ENCODE results near the gene SMNDC1. TPM values are rescaled to one million over a fixed set of nuclear protein-coding genes. Genes with fewer than 3 reads are reported as not detected.
A peak's percentile ranks its signal among the peaks of the same experiment; 100 is the strongest.
"Not testable (repeated sequence)": the region's sequence is repeated elsewhere in the genome, so short reads cannot be mapped to it uniquely, and the experiment has no call there.

The SMNDC1 gene
- 8.8 TPM for total RNA-seq

DNA sequence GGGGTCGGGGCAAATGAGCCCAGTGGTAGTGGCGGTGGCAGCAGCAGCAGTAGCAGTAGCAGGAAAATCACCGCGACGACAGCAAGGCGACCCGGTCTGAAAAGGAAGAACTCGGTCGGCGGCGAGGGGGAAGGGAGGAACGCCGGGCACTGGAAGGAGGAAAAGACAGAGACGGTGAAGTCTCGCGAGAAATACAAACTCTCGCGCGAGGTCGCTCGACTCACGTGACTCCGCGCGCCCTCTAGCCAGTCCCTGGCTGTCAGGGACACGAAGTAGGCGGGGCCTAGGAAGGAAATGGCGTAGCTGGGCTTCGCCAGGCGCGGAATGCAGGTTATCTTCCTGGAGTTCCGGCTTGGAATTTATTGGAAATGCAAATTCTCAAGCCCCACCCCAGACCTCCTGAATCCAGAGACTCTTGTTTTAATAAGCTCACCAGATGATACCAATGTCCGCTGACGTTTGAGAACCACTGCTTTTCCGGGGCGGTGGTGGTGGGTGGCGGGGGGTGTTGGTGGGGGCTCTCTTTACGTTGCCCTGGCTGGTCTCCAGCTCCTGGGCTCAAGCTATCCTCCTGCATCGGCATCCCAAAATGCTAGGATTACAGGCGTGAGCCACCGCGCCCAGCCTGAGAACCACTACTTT is at the start of gene SMNDC1:
Gene SMNDC1, minus strand, starts transcription at position 141 of the 642 bp plus-strand sequence. CDS start 1,333 bp downstream, outside the sequence.
- DNase-seq (ENCODE audit: low spot score) (peak; percentile 99), ATAC-seq (peak; percentile 91)

DNA sequence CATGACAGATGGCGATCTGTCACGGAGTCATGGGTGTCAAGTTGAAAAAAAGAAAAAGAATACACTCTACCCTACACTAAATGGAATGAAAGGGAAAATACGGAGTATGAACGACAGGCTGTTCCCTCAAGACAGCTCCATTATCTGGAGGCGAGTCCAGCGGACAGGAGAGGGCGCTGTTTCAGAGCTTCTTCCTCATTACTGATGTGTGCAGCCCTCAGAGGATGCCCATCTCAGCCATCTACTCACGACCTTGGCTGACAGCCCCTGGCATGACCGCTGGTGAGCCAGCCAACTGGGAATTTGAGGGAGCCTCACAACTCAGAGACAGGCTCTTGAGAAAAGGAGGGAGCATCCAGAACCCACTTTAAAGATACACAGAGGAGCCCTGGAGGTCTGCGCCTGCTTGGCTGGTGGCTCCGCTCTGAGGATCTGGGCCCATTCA is 49.6 kb upstream of the SMNDC1 start:
- peak; percentile 88 for ATAC-seq
- peak; percentile 75 for DNase-seq (ENCODE audit: low spot score)

DNA sequence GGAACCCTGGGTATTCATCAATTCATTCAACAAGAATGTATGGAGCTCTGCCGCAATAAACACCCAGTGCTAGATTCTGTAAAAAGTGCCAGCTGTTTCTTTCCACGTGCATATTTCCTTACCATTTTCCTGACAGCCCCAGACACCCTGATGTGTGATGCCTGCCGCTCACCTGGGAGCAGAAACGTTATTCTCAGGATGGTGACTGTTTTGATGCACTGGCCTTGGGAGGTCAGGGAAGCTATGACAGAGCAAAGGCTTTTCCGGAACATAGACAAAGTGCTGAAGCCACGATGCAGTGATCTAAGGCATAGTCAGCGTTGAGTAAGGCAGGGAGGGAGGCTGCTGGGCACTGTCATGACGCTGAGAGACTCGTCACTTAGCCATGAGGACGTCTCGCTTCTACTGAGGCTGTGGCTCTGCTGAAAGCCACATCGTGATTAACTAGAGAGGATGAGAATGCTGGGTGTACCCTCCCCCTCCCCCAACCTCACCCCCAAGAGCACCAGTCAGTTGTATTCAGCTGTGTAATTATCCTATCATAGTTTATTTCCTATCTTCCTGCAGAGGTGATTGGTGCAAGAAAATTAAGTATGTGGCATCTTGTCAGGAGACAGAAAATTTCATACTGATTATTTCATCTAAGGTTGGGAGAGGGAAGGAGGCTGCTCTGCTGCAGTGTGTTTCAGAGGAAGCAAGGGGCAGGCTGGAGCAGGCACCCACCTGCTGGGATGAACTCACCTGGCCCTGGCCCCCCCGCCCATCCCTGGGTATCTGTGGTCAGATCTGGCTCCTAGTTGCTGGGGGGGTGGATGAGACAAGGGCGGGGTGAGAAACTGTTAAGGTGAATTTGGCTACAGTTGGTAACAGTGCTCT is 48.8 kb upstream of the SMNDC1 start:
- ATAC-seq (peak; percentile 19), DNase-seq (ENCODE audit: low spot score) (no peak)

DNA sequence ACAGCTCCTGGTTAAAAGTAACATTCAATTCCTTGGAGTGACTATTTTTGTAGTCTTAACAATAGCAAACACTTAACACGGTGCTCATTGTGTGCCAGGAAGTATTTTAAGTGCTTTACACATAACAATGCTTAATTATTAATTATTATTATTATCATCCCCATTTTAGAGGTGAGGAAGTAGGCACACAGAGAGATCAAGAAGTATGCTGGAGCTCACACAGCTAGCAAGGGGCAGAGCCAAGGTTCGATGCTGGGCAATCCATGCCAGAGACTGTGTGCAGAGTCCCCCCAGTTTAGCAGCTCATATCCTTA is 48.2 kb upstream of the SMNDC1 start:
- DNase-seq (ENCODE audit: low spot score) (no peak), ATAC-seq (no peak)

DNA sequence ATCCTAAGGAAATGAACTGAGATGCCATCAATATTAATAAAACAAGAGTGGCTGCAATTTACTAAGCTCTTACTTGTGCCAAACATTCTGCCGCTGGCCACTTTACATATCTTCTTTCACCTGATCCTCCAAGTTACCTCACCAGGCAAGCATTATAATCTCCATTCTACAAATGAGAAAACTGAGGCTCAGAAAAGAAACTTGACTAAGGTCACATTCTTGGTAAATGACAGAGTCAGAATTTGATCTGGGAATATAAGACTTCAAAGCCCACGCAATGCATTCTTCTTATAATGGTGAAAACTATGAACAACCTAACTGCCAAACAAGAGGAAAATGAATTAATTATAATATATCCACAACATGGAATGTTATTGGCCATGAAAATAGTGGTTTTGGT is 46.1 kb upstream of the SMNDC1 start:
- ATAC-seq, result no peak
- no peak for DNase-seq (ENCODE audit: low spot score)

DNA sequence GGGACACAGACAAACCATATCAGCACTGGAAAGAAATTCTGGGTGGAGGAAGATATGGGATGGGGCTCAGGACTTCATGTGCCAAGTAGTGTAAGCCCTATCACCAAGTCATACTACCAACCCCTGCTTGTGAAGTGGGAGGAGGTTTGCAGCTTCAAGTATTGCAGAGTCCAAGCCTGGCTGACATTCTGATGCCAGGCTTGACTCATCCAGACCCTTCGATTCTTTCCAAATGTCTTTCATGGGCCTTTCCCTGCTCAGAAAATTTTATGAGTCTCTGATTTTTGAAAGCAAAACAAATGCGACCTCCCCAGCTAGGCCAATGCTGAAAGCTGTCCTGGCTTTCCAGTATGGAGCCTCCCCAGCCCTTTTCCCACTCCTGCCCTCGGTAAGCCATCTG is 45.1 kb upstream of the SMNDC1 start:
- no peak for DNase-seq (ENCODE audit: low spot score)

DNA sequence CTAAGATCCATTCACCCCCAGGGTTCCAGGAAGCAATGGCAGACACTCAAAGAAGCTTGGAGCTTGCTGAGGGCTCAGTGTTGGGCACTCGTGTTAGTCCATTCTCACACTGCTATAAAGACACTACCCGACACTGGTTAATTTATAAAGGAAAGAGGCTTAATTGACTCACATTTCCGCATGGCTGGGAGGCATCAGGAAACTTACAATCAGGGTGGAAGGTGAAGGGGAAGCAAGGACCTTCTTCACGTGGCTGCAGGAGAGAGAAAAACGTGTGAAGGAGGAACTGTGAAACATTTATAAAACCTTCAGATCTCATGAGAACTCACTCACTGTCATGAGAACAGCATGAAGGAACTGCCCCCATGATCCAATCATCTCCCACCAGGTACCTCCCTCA is 44.7 kb upstream of the SMNDC1 start:
- DNase-seq (ENCODE audit: low spot score) (no peak), ATAC-seq (no peak)

More for the DNA sequence above, 45.1 kb upstream of the SMNDC1 start:
- ATAC-seq, result no peak

DNA sequence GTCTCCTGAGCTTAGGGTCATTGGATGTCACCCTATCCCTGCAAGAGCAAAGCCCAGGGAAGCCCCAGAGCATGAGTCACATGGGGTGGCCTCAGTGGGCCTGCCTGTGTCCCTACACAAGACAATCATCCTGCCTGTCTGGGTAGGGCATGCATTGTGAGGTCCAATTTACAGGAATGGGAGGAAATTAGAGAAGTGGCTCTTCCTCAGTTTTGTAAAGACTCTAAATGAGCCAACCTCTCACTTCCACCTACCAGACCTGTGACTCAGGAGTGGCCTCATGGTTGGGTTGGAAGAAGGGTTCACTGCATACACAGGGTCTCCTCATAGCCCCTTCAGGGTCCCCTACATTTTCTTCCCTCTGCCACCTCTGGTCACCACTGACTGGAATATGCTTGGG is 43.6 kb upstream of the SMNDC1 start:
- ATAC-seq, result no peak

DNA sequence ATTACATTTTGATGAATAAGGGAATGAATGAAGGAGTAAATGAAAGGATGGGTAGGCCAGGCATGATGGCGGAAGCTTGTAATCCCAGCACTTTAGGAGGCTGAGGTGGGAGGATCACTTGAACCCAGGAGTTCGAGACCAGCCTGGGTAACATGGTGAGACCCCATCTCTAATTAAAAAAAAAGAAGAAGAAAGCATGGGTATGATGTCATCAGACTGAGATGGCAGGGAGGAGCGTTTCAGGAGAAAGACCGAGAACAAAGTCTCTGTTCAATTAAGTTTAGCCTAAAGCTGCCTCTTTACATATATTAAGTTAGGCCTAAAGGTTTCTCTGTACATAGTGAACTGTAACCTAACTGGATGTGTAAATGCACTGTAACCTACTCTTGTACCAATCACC is 42.2 kb upstream of the SMNDC1 start:
- ATAC-seq (no peak), DNase-seq (ENCODE audit: low spot score) (no peak)

More for the DNA sequence above, 43.6 kb upstream of the SMNDC1 start:
- no peak for DNase-seq (ENCODE audit: low spot score)

DNA sequence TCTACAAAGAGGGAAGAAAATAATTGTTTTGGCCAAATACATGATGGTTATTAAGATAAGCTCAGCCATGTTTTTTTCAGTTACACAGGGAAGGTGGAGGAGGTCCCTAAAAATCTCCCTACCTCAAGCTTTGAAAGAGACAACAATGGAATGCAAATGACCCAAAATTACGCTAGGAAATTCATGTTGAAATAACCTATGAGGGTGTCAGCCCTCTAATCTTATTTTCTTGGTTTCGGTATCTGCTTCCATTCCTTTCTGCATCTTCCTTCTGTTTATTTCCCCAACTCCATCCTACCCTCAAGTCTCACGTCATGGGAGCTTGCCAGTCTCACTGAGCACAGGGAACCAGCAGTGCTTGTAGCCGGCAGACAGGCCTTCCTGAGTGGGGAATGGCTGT is 40.6 kb upstream of the SMNDC1 start:
- DNase-seq (ENCODE audit: low spot score) (no peak), ATAC-seq (no peak)

DNA sequence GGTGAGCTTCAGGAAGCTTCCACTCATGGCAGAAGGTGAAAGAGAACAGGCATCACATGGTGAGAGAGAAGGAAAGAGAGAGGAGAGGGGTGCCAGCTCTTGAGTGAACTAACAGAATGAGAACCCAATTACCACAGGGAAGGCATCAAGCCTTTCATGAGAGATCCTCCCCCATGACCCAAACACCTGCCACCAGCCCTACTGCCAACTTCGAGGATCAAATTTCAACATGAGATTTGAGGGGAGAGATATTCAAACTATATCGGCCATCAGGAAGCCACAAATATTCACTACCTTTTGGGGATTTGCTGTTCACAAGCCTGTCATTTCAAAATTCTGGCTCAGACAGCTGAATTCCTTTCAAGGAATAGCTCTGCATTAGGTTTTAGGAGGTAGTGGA is 39.9 kb upstream of the SMNDC1 start:
- ATAC-seq (no peak), DNase-seq (ENCODE audit: low spot score) (no peak)

DNA sequence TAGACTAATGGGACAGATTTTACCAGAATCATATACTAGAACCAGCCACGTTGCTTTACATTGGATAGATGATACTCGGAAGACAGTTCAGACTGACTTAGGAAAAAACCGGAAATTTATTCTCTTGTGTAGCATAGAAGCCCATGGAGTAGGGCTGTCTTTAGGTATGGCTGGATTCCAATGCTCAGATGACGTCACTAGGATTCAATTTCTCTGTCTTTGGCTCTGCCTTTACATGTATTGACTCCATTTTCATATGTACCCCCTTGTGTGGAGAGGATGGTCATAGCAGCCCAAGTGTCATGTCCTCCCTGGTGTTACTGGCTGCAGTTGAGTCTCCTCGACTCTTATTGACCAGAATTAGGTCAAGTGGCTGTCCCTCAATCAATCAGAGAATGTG is 39.2 kb upstream of the SMNDC1 start:
- ATAC-seq, result no peak
- DNase-seq (ENCODE audit: low spot score), result no peak

DNA sequence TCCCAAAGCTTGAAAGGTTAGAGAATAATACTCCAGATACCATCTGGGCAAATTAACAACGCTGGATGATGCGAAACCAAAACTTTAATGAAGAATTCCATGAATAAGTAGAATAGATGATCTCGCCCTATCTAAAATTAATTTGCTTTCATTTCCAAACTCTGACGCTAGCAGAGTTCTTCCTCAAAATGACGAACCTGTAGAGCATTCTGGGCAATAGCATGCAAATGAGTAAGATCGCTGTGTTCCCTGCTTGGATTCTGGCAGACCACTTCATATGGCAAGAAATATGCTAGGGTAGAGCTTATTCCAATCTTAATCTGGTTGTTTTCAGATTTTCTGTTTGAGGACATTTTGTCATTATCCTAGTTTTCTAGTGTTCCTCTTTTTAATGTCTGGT is 36.1 kb upstream of the SMNDC1 start:
- DNase-seq (ENCODE audit: low spot score) (no peak), ATAC-seq (no peak)

DNA sequence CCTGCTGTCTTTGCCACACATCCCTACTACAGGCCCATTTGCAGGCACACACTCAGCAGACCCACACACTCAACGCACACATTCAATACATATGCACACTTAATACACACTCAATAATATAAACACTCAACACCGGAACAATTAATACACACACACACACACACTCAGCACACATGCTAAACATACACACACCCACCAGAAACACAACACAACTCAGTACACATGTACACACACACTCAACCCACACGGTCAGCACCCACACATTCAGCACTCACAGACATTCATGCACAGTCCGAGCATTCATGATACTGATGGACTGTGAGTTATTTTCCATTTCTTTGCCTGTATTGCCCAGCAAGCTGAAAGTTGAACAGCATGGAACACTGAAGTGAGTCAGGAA is 35.4 kb upstream of the SMNDC1 start:
- ATAC-seq (no peak), DNase-seq (ENCODE audit: low spot score) (no peak)

DNA sequence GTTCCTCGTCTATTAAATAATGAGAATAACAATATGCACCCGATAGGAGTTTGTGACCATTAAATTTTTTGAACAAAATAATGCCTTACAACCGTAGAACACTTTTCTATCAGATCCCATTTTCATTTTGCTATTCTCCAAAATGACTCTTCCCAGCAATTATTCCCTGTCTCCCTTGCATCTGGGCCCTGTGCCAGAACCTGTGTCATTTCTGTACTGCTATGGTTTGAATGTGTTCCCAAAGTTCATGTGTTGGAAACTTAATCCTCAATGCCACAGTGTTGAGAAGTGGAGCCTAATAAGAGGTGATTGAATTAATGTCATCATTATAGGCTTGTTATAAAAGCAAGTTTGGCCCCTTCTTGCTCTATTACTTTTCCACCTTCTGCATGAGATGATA is 33.2 kb upstream of the SMNDC1 start:
- ATAC-seq, result no peak

DNA sequence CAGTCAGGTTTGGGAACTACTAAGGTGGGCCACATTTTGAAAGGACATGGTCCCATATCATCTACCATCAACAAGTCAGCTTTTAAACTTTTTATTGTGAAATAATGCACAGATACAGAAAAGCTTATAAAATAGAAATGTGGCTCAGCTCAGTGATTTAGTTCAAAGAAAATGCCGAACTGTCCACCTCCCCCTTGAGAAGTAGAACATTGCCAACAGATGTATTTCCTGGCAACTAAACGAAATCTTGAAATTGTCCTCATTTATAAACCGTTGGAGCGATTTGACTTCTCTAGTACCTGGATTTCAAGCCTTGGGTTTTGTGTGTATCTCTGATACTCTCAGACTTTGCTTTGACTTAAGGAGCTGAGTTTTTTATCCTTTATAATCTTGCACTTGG is 32.7 kb upstream of the SMNDC1 start:
- no peak for DNase-seq (ENCODE audit: low spot score)
- no peak for ATAC-seq

More for the DNA sequence above, 33.2 kb upstream of the SMNDC1 start:
- no peak for DNase-seq (ENCODE audit: low spot score)

DNA sequence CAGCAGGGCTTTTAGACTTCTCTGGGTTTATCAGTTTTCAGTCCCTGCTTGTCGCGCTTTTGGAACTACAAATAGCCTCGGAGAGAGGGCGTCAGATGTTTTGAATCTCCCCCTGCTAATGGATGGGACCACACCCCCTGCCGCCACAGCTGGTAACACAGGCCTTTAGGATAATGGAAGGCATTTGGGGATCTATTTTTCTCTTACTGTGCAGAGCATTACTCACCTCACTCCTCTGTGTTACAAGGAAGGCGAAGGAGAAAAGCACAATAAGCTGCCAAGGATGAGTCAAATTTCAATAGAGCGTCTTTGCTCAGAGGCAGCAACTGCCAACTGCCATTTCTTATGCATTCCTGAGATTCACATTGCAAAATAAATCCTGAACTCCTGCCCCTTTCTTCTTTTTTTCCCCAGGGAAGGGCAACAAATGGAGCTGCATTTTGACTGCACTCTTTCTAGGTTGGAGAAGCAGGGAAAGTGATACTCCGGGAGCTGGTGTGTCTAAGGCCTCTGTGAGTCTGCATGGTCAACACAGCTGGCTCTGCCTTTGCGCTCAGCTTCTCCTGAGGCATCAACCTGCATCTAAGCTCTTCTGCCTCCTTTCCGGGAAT is 31.5 kb upstream of the SMNDC1 start:
- ATAC-seq, result no peak
- DNase-seq (ENCODE audit: low spot score), result no peak

DNA sequence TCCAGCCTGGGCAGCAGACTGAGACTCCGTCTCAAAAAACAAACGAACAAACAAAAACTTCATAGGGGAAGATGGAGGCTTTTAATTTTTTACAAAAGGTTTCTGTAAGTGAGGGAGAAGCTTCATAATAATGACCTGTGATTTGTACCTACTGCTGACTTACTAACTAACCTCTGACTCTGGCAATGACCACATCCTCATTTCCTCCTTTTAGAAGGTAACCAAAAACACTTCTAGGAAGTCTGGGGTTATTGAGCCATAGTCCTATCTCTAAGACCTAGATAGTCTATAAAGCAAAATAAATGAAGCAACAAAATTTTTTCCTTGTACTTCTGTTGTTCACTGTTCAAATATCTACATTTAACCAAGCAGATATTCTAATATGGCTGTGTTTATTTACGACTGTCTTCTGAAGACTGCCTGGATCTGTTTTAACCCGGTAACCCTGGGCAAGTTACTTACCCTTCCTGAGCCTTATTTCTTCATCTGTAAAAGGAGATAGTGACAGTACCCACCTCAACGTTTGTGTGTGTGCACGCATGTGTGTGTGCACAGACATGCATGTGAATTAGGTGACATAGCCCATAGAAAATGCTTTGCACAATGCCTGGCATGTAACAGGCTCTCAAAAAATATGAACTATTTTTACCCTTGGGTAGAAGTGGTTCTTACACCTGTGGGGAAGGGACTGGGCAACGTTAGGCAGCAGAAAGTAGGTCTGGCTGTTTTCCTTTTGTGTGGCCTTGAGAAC is 30.8 kb upstream of the SMNDC1 start:
- no peak for ATAC-seq
- DNase-seq (ENCODE audit: low spot score), result no peak

DNA sequence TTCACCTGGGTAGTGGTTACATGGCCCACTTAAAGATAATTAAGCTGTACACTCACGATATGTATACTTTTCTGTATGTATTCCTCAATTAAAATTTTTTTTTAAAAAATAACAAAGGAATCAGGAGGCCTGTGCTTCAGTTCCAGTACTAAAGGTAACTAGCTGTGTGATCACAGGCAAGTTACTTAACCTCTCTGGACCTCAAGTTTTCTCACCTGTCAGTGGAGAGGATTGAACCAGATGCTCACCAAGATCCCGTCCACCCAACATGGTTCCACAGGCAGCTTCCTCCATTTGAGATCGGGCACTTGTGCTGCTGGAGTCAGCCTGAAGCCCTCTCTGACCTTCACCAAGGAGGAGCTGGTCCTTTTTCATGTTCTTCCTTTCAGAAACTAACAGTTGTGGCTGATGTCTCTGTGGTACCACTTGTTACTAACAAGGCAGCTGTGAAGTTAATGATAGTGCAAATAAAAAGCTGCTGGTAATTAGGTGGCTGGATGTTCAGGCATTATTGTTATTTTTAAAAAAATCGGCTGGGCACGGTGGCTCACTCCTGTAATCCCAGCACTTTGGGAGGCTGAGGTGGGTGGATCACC is 29.4 kb upstream of the SMNDC1 start:
- DNase-seq (ENCODE audit: low spot score), result no peak
- ATAC-seq, result no peak

DNA sequence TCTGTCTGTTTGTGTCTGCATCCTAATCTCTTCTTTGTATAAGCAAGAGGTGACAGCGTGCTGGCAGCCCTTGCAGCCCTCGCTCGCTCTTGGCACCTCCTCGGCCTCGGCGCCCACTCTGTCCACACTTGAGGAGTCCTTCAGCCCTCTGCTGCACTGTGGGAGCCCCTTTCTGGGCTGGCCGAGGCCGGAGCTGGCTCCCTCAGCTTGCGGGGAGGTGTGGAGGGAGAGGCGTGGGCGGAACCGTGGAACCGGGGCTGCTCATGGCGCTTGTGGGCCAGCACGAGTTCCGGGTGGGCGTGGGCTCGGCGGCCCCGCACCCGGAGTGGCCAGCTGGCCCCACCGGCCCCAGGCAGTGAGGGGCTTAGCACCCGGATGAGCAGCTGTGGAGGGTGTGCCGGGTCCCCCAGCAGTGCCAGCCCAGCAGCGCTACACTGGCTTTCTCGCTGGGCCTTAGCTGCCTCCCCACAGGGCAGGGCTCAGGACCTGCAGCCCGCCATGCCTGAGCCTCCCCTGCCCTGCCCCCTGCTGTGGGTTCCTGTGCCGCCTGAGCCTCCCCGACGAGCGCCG is 26.6 kb upstream of the SMNDC1 start:
- DNase-seq (ENCODE audit: low spot score); ATAC-seq: not testable (repeated sequence)

DNA sequence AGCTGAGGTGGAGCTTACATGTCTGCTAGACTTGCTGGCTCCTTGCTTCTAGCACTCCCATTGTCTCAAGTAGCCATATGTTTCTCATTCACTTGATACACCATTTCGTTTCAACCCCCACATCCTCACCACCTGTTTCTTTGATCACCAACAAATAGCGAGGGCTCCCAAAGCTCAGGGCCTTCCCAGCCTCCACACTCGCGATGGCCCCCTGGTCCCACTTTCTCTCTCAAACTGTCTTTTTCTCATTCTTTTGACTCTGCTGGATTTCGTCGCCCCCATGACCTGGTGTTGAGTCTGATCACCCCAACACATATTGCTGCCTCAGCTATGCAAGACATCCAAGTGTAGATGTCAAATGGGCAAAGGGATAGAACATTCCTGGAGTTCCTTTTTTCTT is 26.0 kb upstream of the SMNDC1 start:
- ATAC-seq, result no peak
- DNase-seq (ENCODE audit: low spot score), result no peak
